ENCODE results near the gene BPIFB6.

BPIFB6 gene

DNA sequence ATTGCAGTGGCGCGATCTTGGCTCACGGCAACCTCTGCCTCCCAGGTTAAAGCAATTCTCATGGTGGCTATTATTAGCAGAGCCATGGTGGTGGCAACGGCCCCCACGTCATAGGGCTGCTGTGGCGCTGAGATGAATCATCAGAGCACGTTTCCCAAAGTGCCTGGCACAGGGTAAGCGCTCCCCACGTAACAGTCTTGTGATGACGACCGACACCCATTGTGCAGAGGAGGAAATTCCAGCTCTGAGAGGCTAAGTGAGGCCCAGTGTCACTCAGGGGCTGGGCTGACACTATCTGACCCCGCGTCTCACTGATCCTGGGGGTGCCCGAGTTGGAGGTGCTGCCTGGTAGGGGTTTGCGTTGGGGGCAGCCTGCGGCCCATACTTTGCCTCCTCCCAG is 43.4 kb upstream of the BPIFB6 start:
- Histone ChIP-seq H3K79me1 (ENCODE audit: low read length) (no peaks in the 10 kb centered on the region), H2BK120ac (ENCODE audit: insufficient read depth, low read length, poor library complexity) (no peak overlapping the region), H3K14ac (ENCODE audit: low read length) (no peak overlapping the region), H3K79me2 (ENCODE audit: control insufficient read depth, insufficient read depth, low read length, poor library complexity) (no peaks in the 10 kb centered on the region), H3K4me1 (ENCODE audit: control insufficient read depth in 1 of 2, insufficient read depth in 2 of 2, low read length in 2 of 2) (no peaks in the 10 kb centered on the region), H3K27me3 (ENCODE audit: insufficient read depth, low read length) (no peaks in the 10 kb centered on the region), H3K9me3 (ENCODE audit: insufficient read depth, low read depth, low read length) (peaks cover 3% of the 10 kb centered on the region), H3K4me3 (ENCODE audit: low read depth, low read length) (no peak overlapping the region), H4K12ac (ENCODE audit: low read depth, low read length) (no peak overlapping the region), H2BK12ac (ENCODE audit: low read length) (no peak overlapping the region), H3K27ac (ENCODE audit: low read depth, low read length) (no peak overlapping the region), H3K4me2 (ENCODE audit: low read length) (no peak overlapping the region), H3K36me3 (ENCODE audit: control insufficient read depth in 1 of 2, insufficient read depth in 2 of 2, low read length in 2 of 2) (no peaks in the 10 kb centered on the region), H2AK5ac (ENCODE audit: low read length) (no peak overlapping the region), H3K18ac (ENCODE audit: low read length) (no peak overlapping the region), H3K23ac (ENCODE audit: low read length) (no peak overlapping the region), H2AFZ (ENCODE audit: insufficient read depth, low read length, poor library complexity) (no peak overlapping the region), H3K4ac (ENCODE audit: low read depth, low read length) (no peak overlapping the region), H3K9ac (ENCODE audit: low read length) (no peak overlapping the region), H4K8ac (ENCODE audit: low read depth, low read length) (no peak overlapping the region), H2BK5ac (ENCODE audit: low read depth, low read length, poor library complexity) (no peak overlapping the region), H4K91ac (ENCODE audit: low read depth, low read length) (no peak overlapping the region)
- DNase-seq = no peak
- WGBS (ENCODE audit: extremely low coverage, insufficient coverage, insufficient read length) = no CpG with 5 or more reads among the region's 16 CpGs

DNA sequence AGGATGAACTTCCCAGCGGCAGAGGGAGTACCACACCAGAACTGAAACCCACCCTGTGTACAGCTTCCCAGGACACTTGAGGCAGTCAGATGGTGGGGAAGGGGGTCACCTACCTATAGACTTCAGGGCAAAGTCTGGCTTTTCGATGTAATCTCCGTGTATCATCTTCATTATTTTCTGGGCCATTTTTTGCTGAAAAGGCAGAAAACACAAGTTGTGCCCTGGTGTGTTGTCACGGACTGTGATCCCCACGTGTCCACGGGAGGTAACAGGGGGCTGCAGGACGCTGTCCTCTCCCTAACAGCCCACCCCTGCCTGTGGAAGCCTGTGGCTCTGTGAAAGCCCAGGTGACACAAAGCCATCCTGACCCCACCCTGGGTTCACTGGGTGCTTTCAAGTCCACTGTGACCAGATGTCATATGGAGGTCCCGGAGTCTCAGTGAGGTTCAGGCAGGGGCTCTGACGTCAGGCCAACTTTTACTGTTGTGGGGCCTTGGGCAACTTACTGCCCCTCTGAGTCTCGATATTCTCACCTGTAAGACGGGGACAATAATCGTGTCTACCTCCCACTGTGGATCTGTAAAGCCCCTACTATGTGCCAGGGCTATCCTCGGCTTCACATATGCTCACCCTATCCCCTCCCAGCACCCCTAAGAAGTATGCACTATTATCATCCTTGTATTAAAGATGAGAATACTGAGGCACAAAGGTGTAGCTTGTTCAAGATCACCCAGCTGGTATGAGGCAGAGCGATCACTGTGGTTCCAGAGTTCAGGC is 41.8 kb upstream of the BPIFB6 start:
- no CpG with 5 or more reads among the region's 14 CpGs for WGBS (ENCODE audit: extremely low coverage, insufficient coverage, insufficient read length)
- no peaks in the 10 kb centered on the region for H3K36me3 ChIP-seq (ENCODE audit: control insufficient read depth in 1 of 2, insufficient read depth in 2 of 2, low read length in 2 of 2)
- no peak overlapping the region for H4K8ac ChIP-seq (ENCODE audit: low read depth, low read length)
- H3K4me1 ChIP-seq (ENCODE audit: control insufficient read depth in 1 of 2, insufficient read depth in 2 of 2, low read length in 2 of 2) = no peaks in the 10 kb centered on the region
- no peak overlapping the region for H2AFZ ChIP-seq (ENCODE audit: insufficient read depth, low read length, poor library complexity)
- H2BK120ac ChIP-seq (ENCODE audit: insufficient read depth, low read length, poor library complexity) = no peak overlapping the region
- H2BK12ac ChIP-seq (ENCODE audit: low read length) = no peak overlapping the region
- H3K79me2 ChIP-seq (ENCODE audit: control insufficient read depth, insufficient read depth, low read length, poor library complexity) = no peaks in the 10 kb centered on the region
- no peak overlapping the region for H3K4me2 ChIP-seq (ENCODE audit: low read length)
- no peaks in the 10 kb centered on the region for H3K79me1 ChIP-seq (ENCODE audit: low read length)
- no peak overlapping the region for H3K23ac ChIP-seq (ENCODE audit: low read length)
- no peak overlapping the region for H3K18ac ChIP-seq (ENCODE audit: low read length)
- H4K91ac ChIP-seq (ENCODE audit: low read depth, low read length) = no peak overlapping the region
- no peak overlapping the region for H2AK5ac ChIP-seq (ENCODE audit: low read length)
- H2BK5ac ChIP-seq (ENCODE audit: low read depth, low read length, poor library complexity) = no peak overlapping the region
- no peak for DNase-seq
- H3K9me3 ChIP-seq (ENCODE audit: insufficient read depth, low read depth, low read length) = peaks cover 3% of the 10 kb centered on the region
- H3K27ac ChIP-seq (ENCODE audit: low read depth, low read length) = no peak overlapping the region
- H3K4me3 ChIP-seq (ENCODE audit: low read depth, low read length) = no peak overlapping the region
- no peak overlapping the region for H4K12ac ChIP-seq (ENCODE audit: low read depth, low read length)
- no peak overlapping the region for H3K14ac ChIP-seq (ENCODE audit: low read length)
- no peak overlapping the region for H3K4ac ChIP-seq (ENCODE audit: low read depth, low read length)
- no peak overlapping the region for H3K9ac ChIP-seq (ENCODE audit: low read length)
- H3K27me3 ChIP-seq (ENCODE audit: insufficient read depth, low read length) = no peaks in the 10 kb centered on the region

DNA sequence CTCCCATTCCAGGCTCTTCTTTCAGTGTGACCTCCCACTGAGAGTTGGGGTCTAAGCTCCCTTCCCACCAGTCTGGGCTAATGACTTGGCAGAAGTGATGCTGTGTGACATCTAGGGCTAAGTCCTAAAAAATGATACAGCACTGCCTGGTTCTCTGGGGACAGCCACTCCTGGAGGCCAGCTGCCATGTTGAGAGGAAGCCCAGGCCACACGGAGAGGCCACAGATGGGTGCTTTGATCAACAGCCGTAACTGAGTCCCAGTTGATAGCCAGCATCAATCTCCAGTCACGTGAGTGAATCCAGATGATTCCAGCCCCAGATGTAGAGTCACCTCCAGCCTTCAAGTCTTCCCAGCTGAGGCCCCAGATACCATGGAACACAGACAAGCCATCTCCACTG is 41.0 kb upstream of the BPIFB6 start:
- H3K4me3 ChIP-seq (ENCODE audit: low read depth, low read length) = no peak overlapping the region

DNA sequence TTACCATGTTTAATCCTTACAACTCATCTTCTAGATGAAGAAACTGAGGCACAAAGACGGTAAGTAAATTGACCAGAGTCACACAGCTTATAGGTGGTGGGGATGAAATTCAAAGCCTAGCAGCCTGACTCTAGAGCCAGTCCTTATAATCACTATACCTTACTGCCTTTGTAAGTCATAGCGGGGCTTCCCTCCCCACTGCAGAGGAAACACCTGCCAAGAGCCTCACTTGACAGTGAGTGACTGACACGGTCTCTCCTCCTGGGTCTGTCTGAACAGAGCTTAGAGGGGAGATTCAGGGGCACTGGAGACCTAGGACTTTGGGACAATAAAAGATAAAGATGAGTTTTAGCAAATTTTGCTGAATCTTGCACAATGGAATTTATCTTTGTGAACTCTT is 40.1 kb upstream of the BPIFB6 start:
- H3K14ac ChIP-seq (ENCODE audit: low read length) = no peak overlapping the region
- H3K79me2 ChIP-seq (ENCODE audit: control insufficient read depth, insufficient read depth, low read length, poor library complexity) = no peaks in the 10 kb centered on the region
- H3K4me1 ChIP-seq (ENCODE audit: control insufficient read depth in 1 of 2, insufficient read depth in 2 of 2, low read length in 2 of 2) = no peaks in the 10 kb centered on the region
- H4K12ac ChIP-seq (ENCODE audit: low read depth, low read length) = no peak overlapping the region
- no peak for DNase-seq
- no peak overlapping the region for H4K91ac ChIP-seq (ENCODE audit: low read depth, low read length)
- no peak overlapping the region for H3K4ac ChIP-seq (ENCODE audit: low read depth, low read length)
- no peak overlapping the region for H2AFZ ChIP-seq (ENCODE audit: insufficient read depth, low read length, poor library complexity)
- no peak overlapping the region for H3K9ac ChIP-seq (ENCODE audit: low read length)
- H3K4me3 ChIP-seq (ENCODE audit: low read depth, low read length) = no peak overlapping the region
- no peak overlapping the region for H2AK5ac ChIP-seq (ENCODE audit: low read length)
- no peak overlapping the region for H3K23ac ChIP-seq (ENCODE audit: low read length)
- H2BK120ac ChIP-seq (ENCODE audit: insufficient read depth, low read length, poor library complexity) = no peak overlapping the region
- no peaks in the 10 kb centered on the region for H3K36me3 ChIP-seq (ENCODE audit: control insufficient read depth in 1 of 2, insufficient read depth in 2 of 2, low read length in 2 of 2)
- H3K18ac ChIP-seq (ENCODE audit: low read length) = no peak overlapping the region
- no peak overlapping the region for H3K27ac ChIP-seq (ENCODE audit: low read depth, low read length)
- WGBS (ENCODE audit: extremely low coverage, insufficient coverage, insufficient read length) = no CpG with 5 or more reads among the region's 3 CpGs
- H3K79me1 ChIP-seq (ENCODE audit: low read length) = no peaks in the 10 kb centered on the region
- no peak overlapping the region for H2BK5ac ChIP-seq (ENCODE audit: low read depth, low read length, poor library complexity)
- no peak overlapping the region for H3K4me2 ChIP-seq (ENCODE audit: low read length)
- H3K27me3 ChIP-seq (ENCODE audit: insufficient read depth, low read length) = no peaks in the 10 kb centered on the region
- H4K8ac ChIP-seq (ENCODE audit: low read depth, low read length) = no peak overlapping the region
- H2BK12ac ChIP-seq (ENCODE audit: low read length) = no peak overlapping the region
- no peaks in the 10 kb centered on the region for H3K9me3 ChIP-seq (ENCODE audit: insufficient read depth, low read depth, low read length)

More for the DNA sequence above, 41.0 kb upstream of the BPIFB6 start:
- Histone ChIP-seq H3K36me3 (ENCODE audit: control insufficient read depth in 1 of 2, insufficient read depth in 2 of 2, low read length in 2 of 2) (no peaks in the 10 kb centered on the region), H3K18ac (ENCODE audit: low read length) (no peak overlapping the region), H3K4ac (ENCODE audit: low read depth, low read length) (no peak overlapping the region), H2AK5ac (ENCODE audit: low read length) (no peak overlapping the region), H3K4me2 (ENCODE audit: low read length) (no peak overlapping the region), H2BK12ac (ENCODE audit: low read length) (no peak overlapping the region), H4K91ac (ENCODE audit: low read depth, low read length) (no peak overlapping the region), H3K4me1 (ENCODE audit: control insufficient read depth in 1 of 2, insufficient read depth in 2 of 2, low read length in 2 of 2) (no peaks in the 10 kb centered on the region), H2AFZ (ENCODE audit: insufficient read depth, low read length, poor library complexity) (no peak overlapping the region), H2BK5ac (ENCODE audit: low read depth, low read length, poor library complexity) (no peak overlapping the region), H4K8ac (ENCODE audit: low read depth, low read length) (no peak overlapping the region), H3K9me3 (ENCODE audit: insufficient read depth, low read depth, low read length) (no peaks in the 10 kb centered on the region), H2BK120ac (ENCODE audit: insufficient read depth, low read length, poor library complexity) (no peak overlapping the region), H3K79me1 (ENCODE audit: low read length) (no peaks in the 10 kb centered on the region), H3K14ac (ENCODE audit: low read length) (no peak overlapping the region), H3K27ac (ENCODE audit: low read depth, low read length) (no peak overlapping the region), H3K9ac (ENCODE audit: low read length) (no peak overlapping the region), H3K27me3 (ENCODE audit: insufficient read depth, low read length) (no peaks in the 10 kb centered on the region), H4K12ac (ENCODE audit: low read depth, low read length) (no peak overlapping the region), H3K23ac (ENCODE audit: low read length) (no peak overlapping the region), H3K79me2 (ENCODE audit: control insufficient read depth, insufficient read depth, low read length, poor library complexity) (no peaks in the 10 kb centered on the region)
- DNase-seq = no peak
- no CpG with 5 or more reads among the region's 3 CpGs for WGBS (ENCODE audit: extremely low coverage, insufficient coverage, insufficient read length)
